ENCODE data around the gene PPDPF. TPM values are rescaled to one million over a fixed set of nuclear protein-coding genes. Genes with fewer than 3 reads are reported as not detected.

Gene PPDPF
- total RNA-seq, 1 experiment from 2014 or later = 149 TPM

DNA sequence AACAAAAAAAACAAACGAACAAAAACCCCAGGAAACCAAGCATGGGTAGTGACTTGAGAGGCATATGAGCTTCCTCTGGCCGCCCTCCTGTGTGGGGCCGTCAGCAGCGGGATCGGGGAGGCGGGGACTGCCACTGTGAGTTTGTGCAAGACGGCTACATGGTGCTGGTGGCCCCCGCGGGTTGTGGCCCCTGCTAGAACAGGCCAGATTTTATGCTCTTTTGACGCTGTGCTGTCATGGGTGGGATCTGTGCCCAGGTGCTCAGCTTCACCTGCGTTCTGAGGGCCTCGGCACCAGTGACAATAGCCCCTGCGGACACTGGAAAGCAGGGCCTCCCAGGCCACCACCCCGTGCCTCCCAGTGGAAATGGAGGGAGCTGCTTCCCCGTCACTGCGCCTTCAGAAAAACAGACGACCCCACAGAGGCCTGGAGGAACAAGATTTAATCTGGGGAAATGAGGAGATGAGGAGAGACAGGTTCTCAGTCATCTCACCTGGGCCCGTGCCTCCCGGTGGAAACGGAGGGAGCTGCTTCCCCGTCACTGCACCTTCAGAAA lies 43.4 kb upstream of the PPDPF start:
- no peak overlapping the region for H2BK12ac ChIP-seq (ENCODE audit: insufficient read length, low read depth, low read length)
- no peak overlapping the region for H2BK20ac ChIP-seq (ENCODE audit: low read depth, low read length, poor library complexity, severe bottlenecking)
- WGBS (ENCODE audit: extremely low coverage, insufficient read length, low lambda C conversion rate) = no CpG with 5 or more reads among the region's 21 CpGs
- H3K79me1 ChIP-seq (ENCODE audit: insufficient read depth, low read depth, low read length, poor library complexity, severe bottlenecking) = no peaks in the 10 kb centered on the region
- no peak overlapping the region for H3K56ac ChIP-seq (ENCODE audit: insufficient read length, low read depth, low read length)
- peaks cover 39% of the 10 kb centered on the region for H3K27me3 Mint-ChIP-seq (ENCODE audit: low read depth)
- no peak for DNase-seq
- no peak overlapping the region for H3T11ph ChIP-seq (ENCODE audit: low read length)
- no peak overlapping the region for H2BK15ac ChIP-seq (ENCODE audit: low read depth, low read length)
- H3K4me1 ChIP-seq (ENCODE audit: insufficient read depth, low read length) = no peaks in the 10 kb centered on the region
- no peak overlapping the region for H3K9ac ChIP-seq (ENCODE audit: extremely low read depth, insufficient read length, low read length)
- no peak overlapping the region for H3K4ac ChIP-seq (ENCODE audit: low read depth, low read length)
- H4K20me1 ChIP-seq (ENCODE audit: control insufficient read depth, insufficient read depth, insufficient read length) = no peaks in the 10 kb centered on the region
- H3K4me3 Mint-ChIP-seq = peak overlapping the region in 1 of 2 experiments; percentile 74; a peak in 4 of 5 replicates
- H3K18ac ChIP-seq (ENCODE audit: insufficient read length, low read depth, low read length) = no peak overlapping the region
- H4K5ac ChIP-seq (ENCODE audit: insufficient read length, low read depth, low read length) = no peak overlapping the region
- H4K8ac ChIP-seq (replicated peaks; ENCODE audit: insufficient read length, low read depth, low read length) = no peak overlapping the region
- H3K36me3 Mint-ChIP-seq (ENCODE audit: insufficient read depth in 1 of 3, low read depth in 3 of 3) = no peaks in the 10 kb centered on the region
- no peaks in the 10 kb centered on the region for H3K23me2 ChIP-seq (ENCODE audit: insufficient read length, low read depth, low read length, poor library complexity, severe bottlenecking)
- H2BK5ac ChIP-seq (ENCODE audit: insufficient read length, low read length) = no peak overlapping the region
- no peak overlapping the region for H2BK120ac ChIP-seq (ENCODE audit: low read depth, low read length, poor library complexity, severe bottlenecking)
- TF ChIP-seq, protein P1, sequence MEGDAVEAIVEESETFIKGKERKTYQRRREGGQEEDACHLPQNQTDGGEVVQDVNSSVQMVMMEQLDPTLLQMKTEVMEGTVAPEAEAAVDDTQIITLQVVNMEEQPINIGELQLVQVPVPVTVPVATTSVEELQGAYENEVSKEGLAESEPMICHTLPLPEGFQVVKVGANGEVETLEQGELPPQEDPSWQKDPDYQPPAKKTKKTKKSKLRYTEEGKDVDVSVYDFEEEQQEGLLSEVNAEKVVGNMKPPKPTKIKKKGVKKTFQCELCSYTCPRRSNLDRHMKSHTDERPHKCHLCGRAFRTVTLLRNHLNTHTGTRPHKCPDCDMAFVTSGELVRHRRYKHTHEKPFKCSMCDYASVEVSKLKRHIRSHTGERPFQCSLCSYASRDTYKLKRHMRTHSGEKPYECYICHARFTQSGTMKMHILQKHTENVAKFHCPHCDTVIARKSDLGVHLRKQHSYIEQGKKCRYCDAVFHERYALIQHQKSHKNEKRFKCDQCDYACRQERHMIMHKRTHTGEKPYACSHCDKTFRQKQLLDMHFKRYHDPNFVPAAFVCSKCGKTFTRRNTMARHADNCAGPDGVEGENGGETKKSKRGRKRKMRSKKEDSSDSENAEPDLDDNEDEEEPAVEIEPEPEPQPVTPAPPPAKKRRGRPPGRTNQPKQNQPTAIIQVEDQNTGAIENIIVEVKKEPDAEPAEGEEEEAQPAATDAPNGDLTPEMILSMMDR (conservative IDR thresholded peaks at IDR 0.05) = 0 out of 3 replicates have a peak, but pooled peaks have one; percentile 17
- H3K27me3 ChIP-seq (ENCODE audit: insufficient read depth, low read length) = no peaks in the 10 kb centered on the region
- H2AK5ac ChIP-seq (ENCODE audit: insufficient read length, low read length) = no peak overlapping the region
- no peak overlapping the region for H3K27ac ChIP-seq (ENCODE audit: insufficient read length, low read depth, low read length)
- no peak overlapping the region for H3K4me2 ChIP-seq (ENCODE audit: insufficient read depth, insufficient read length, low read length)
- peaks cover 0 to 2% of the 10 kb centered on the region in 2 experiments; a peak in 1 of 5 replicates for H3K9me3 Mint-ChIP-seq
- no peak overlapping the region; a peak in 2 of 7 replicates for H3K27ac Mint-ChIP-seq
- H3K23ac ChIP-seq (ENCODE audit: insufficient read length, low read depth, low read length) = no peak overlapping the region
- no peak overlapping the region for H3K14ac ChIP-seq (ENCODE audit: insufficient read depth, low read length)
- no peak overlapping the region for H2AFZ ChIP-seq (ENCODE audit: low read length)
- no peaks in the 10 kb centered on the region for H3K9me3 ChIP-seq (ENCODE audit: control insufficient read depth, low read depth, low read length)
- peaks cover 26 to 47% of the 10 kb centered on the region in 2 experiments for H3K4me1 Mint-ChIP-seq
- H3K79me2 ChIP-seq (ENCODE audit: insufficient read depth, low read length) = no peaks in the 10 kb centered on the region
- no peak overlapping the region for H4K91ac ChIP-seq (ENCODE audit: insufficient read length, low read depth, low read length)
